Tibial artery (tissue), 4 donors: ENCODE data around the gene NHLRC2.

ENCODE experiments used
- DNase-seq, 2 donors: peaks; one replicate each; pipeline ENCODE4 v3.0.0-alpha.2; 2019
- H3K27ac ChIP-seq, 2 donors: fragments of 200-600 bp; sonication (generic) in 1 of 2; 1 replicate in 1 of 2; 2 replicates in 1 of 2; pipeline ENCODE4 v1.5.1; 2018 to 2019; ENCODE audit warnings: mild to moderate bottlenecking in 1 of 2
- H3K27me3 ChIP-seq, 2 donors: fragments of 200-600 bp; sonication (generic) in 1 of 2; one replicate each; pipeline versions ENCODE4 v1.5.1 to v1.6.0; 2016 to 2019
- H3K36me3 ChIP-seq, 3 donors: fragments of 200-600 bp; sonication (generic) in 2 of 3; one replicate each; pipeline ENCODE4 v1.5.1; 2016 to 2019; ENCODE audit warnings: mild to moderate bottlenecking in 2 of 3
- H3K4me1 ChIP-seq, 4 donors: fragments of 200-600 bp; sonication (generic) in 2 of 4; 1 replicate in 3 of 4; 2 replicates in 1 of 4; pipeline ENCODE4 v1.5.1; 2016 to 2019
- H3K4me3 ChIP-seq, 2 donors: fragments of 200-600 bp; sonication (generic) in 1 of 2; 1 replicate in 1 of 2; 2 replicates in 1 of 2; pipeline ENCODE4 v1.5.1; 2018 to 2019; ENCODE audit warnings: mild to moderate bottlenecking in 2 of 2
- H3K9me3 ChIP-seq, 3 donors: fragments of 200-600 bp; sonication (generic) in 1 of 3; one replicate each; pipeline ENCODE4 v1.5.1; 2016 to 2019
- CTCF ChIP-seq, 2 experiments: fragments of 200-600 bp in 1 of 2; fragments of 450-650 bp in 1 of 2; IDR thresholded peaks; one replicate each; pipeline ENCODE4 v1.5.1; 2017 to 2019; ENCODE audit warnings: antibody characterized with exemption in 2 of 2, mild to moderate bottlenecking in 1 of 2, moderate library complexity in 1 of 2
- intact Hi-C: fragments of 100-400 bp; cut with DNase I; formaldehyde crosslinking; loops from one replicate; pipeline ENCODE4 v1.15.0; 2023; ENCODE audit warnings: low total_unique reads

The NHLRC2 gene

GRCh38 chr10:113854761-113855588 lies 514 bp downstream of the NHLRC2 start:
- TF ChIP-seq CTCF (IDR thresholded peaks at IDR 0.05): peak in 1 of 2 experiments; percentile 8
- intact Hi-C loops: no loop called here
- Histone ChIP-seq H3K9me3 (no peaks in the 10 kb centered on the region), H3K27ac (peak overlapping the region; percentile 74 to 87), H3K36me3 (peaks cover 3 to 7% (median 6%) of the 10 kb centered on the region in 3 donors), H3K27me3 (no peaks in the 10 kb centered on the region), H3K4me3 (peak overlapping the region; percentile 95 to 97), H3K4me1 (peaks cover 0 to 49% (median 24%) of the 10 kb centered on the region in 4 donors)
- peak; percentile 58 to 69 for DNase-seq

GRCh38 chr10:113856563-113856962 lies 2.1 kb downstream of the NHLRC2 start:
- Histone ChIP-seq H3K27me3 (no peaks in the 10 kb centered on the region), H3K4me3 (no peak overlapping the region), H3K9me3 (no peaks in the 10 kb centered on the region), H3K36me3 (peaks cover 19 to 23% (median 21%) of the 10 kb centered on the region in 3 donors), H3K27ac (no peak overlapping the region), H3K4me1 (peaks cover 0 to 49% (median 23%) of the 10 kb centered on the region in 4 donors)
- intact Hi-C loops: no loop called here
- DNase-seq: no peak
- no peak for TF ChIP-seq CTCF (IDR thresholded peaks at IDR 0.05)

GRCh38 chr10:113857210-113857609 lies 2.7 kb downstream of the NHLRC2 start:
- no peak for DNase-seq
- no peak overlapping the region for H3K27ac ChIP-seq
- no peak overlapping the region for H3K4me3 ChIP-seq
- TF ChIP-seq CTCF (IDR thresholded peaks at IDR 0.05): no peak
- no peaks in the 10 kb centered on the region for H3K27me3 ChIP-seq
- H3K4me1 ChIP-seq: peaks cover 0 to 42% (median 21%) of the 10 kb centered on the region in 4 donors
- peaks cover 19 to 27% (median 23%) of the 10 kb centered on the region in 3 donors for H3K36me3 ChIP-seq
- intact Hi-C loops: no loop called here
- H3K9me3 ChIP-seq: no peaks in the 10 kb centered on the region

GRCh38 chr10:113858541-113858940 lies 4.1 kb downstream of the NHLRC2 start:
- H3K36me3 ChIP-seq: peaks cover 19 to 33% (median 23%) of the 10 kb centered on the region in 3 donors
- H3K4me3 ChIP-seq: no peak overlapping the region
- intact Hi-C loops: no loop called here
- peaks cover 0 to 33% (median 15%) of the 10 kb centered on the region in 4 donors for H3K4me1 ChIP-seq
- H3K27me3 ChIP-seq: no peaks in the 10 kb centered on the region
- no peak overlapping the region for H3K27ac ChIP-seq
- no peaks in the 10 kb centered on the region for H3K9me3 ChIP-seq
- TF ChIP-seq CTCF (IDR thresholded peaks at IDR 0.05): no peak
- no peak for DNase-seq

- intact Hi-C loops: no loop called here
- no peak overlapping the region for H3K27ac ChIP-seq
- H3K36me3 ChIP-seq: peaks cover 19 to 33% (median 23%) of the 10 kb centered on the region in 3 donors
- no peaks in the 10 kb centered on the region for H3K9me3 ChIP-seq
- no peaks in the 10 kb centered on the region for H3K27me3 ChIP-seq
- H3K4me1 ChIP-seq: peaks cover 0 to 32% (median 15%) of the 10 kb centered on the region in 4 donors
- DNase-seq: no peak
- TF ChIP-seq CTCF (IDR thresholded peaks at IDR 0.05): no peak
- H3K4me3 ChIP-seq: no peak overlapping the region
Measured at GRCh38 chr10:113859261-113859660, 4.8 kb downstream of the NHLRC2 start.
